Measurements from ENCODE around the gene CCDC61.

DNA sequence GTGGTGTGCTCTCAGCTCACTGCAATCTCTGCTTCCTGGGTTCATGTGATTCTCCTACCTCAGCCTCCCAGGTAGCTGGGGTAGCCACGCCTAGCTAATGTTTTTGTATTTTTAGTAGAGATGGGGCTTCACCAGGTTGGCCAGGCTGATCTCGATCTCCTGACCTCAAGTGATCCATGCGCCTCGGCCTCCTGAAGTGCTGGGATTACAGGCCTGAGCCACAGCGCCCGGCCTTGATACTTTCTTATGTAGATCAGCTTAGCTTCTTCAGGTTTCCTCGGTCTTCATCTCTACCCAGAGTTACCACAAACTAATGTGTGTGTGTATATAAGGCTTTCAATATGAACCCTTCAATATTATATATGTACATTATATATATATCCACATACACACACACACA is 9.9 kb upstream of the CCDC61 start:
- TF ChIP-seq POLR2A (IDR thresholded peaks at IDR 0.05; ENCODE audit: control extremely low read depth in 1 of 2, low read depth in 2 of 2, low read length in 2 of 2): no peak
- TF ChIP-seq, protein P1, sequence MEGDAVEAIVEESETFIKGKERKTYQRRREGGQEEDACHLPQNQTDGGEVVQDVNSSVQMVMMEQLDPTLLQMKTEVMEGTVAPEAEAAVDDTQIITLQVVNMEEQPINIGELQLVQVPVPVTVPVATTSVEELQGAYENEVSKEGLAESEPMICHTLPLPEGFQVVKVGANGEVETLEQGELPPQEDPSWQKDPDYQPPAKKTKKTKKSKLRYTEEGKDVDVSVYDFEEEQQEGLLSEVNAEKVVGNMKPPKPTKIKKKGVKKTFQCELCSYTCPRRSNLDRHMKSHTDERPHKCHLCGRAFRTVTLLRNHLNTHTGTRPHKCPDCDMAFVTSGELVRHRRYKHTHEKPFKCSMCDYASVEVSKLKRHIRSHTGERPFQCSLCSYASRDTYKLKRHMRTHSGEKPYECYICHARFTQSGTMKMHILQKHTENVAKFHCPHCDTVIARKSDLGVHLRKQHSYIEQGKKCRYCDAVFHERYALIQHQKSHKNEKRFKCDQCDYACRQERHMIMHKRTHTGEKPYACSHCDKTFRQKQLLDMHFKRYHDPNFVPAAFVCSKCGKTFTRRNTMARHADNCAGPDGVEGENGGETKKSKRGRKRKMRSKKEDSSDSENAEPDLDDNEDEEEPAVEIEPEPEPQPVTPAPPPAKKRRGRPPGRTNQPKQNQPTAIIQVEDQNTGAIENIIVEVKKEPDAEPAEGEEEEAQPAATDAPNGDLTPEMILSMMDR (IDR thresholded peaks at IDR 0.05; ENCODE audit: control extremely low read depth in 1 of 3, insufficient read depth in 1 of 3, low read depth in 1 of 3, low read length in 3 of 3): no peak
- TF ChIP-seq TEAD4 (IDR thresholded peaks at IDR 0.05; ENCODE audit: low read depth, low read length): no peak
- no peak for TF ChIP-seq CBX8 (IDR thresholded peaks at IDR 0.05; ENCODE audit: borderline replicate concordance, low read depth, low read length)
- TF ChIP-seq JUND (IDR thresholded peaks at IDR 0.05; ENCODE audit: low read length): no peak
- no peak for TF ChIP-seq RFX5 (IDR thresholded peaks at IDR 0.05; ENCODE audit: borderline replicate concordance, low read depth, low read length)
- TF ChIP-seq EZH2 (IDR thresholded peaks at IDR 0.05; ENCODE audit: low read depth, low read length, severe bottlenecking): no peak
- no peak for TF ChIP-seq CEBPB (IDR thresholded peaks at IDR 0.05; ENCODE audit: low read depth, low read length)

All from H1 (cell line).